Gastrocnemius medialis (tissue), 4 donors: ENCODE data around the gene SUMO2. TPM values are rescaled to one million over a fixed set of nuclear protein-coding genes. Genes with fewer than 3 reads are reported as not detected.

Experiments used
- ATAC-seq, 2 donors: fragments of 150-250 bp; one replicate each; pipeline ENCODE4 v1.9.1; 2016
- DNase-seq, 2 donors: peaks; one replicate each; pipeline ENCODE4 v3.0.0-alpha.2; 2019
- H3K27ac ChIP-seq, 4 donors: fragments of 200-600 bp; sonication (generic); 1 replicate in 1 of 4; 2 replicates in 3 of 4; pipeline ENCODE4 v1.5.1; 2016 to 2018; ENCODE audit warnings: mild to moderate bottlenecking in 2 of 4, moderate library complexity in 1 of 4
- H3K27me3 ChIP-seq, 3 donors: fragments of 200-600 bp; sonication (generic) in 2 of 3; 1 replicate in 1 of 3; 2 replicates in 2 of 3; pipeline versions ENCODE4 v1.5.1 to v1.6.0; 2016 to 2019; ENCODE audit warnings: mild to moderate bottlenecking in 1 of 3, moderate library complexity in 1 of 3
- H3K36me3 ChIP-seq, 2 donors: fragments of 200-600 bp; sonication (generic) in 1 of 2; one replicate each; pipeline ENCODE4 v1.5.1; 2017 to 2018
- H3K4me1 ChIP-seq, 2 donors: fragments of 200-600 bp; sonication (generic) in 1 of 2; one replicate each; pipeline ENCODE4 v1.5.1; 2016 to 2017; ENCODE audit warnings: mild to moderate bottlenecking in 2 of 2
- H3K4me3 ChIP-seq, 4 donors: fragments of 200-600 bp; sonication (generic) in 3 of 4; 1 replicate in 1 of 4; 2 replicates in 3 of 4; pipeline ENCODE4 v1.5.1; 2016 to 2019; ENCODE audit warnings: mild to moderate bottlenecking in 2 of 4
- H3K9me3 ChIP-seq, 3 donors: fragments of 200-600 bp; sonication (generic) in 2 of 3; 1 replicate in 1 of 3; 2 replicates in 2 of 3; pipeline ENCODE4 v1.5.1; 2016 to 2019
- CTCF ChIP-seq, 5 experiments: fragments of 450-650 bp in 3 of 5; fragments of 200-600 bp in 2 of 5; sonication (generic) in 2 of 5; IDR thresholded peaks in 4 of 5; conservative IDR thresholded peaks in 1 of 5; 1 replicate in 4 of 5; 2 replicates in 1 of 5; pipeline ENCODE4 v1.5.1; 2016 to 2019; ENCODE audit warnings: antibody characterized with exemption in 5 of 5, mild to moderate bottlenecking in 3 of 5, moderate library complexity in 3 of 5
- POLR2A ChIP-seq, 2 donors: fragments of 450-650 bp; IDR thresholded peaks; one replicate each; pipeline ENCODE4 v1.6.1; 2017; ENCODE audit warnings: antibody characterized with exemption in 2 of 2, mild to moderate bottlenecking in 2 of 2, moderate library complexity in 2 of 2
- in situ Hi-C, 4 donors: fragments of 200-750 bp; cut with MboI; loops; one replicate each; pipeline versions ENCODE4 v1.15.0 to v1.8.0; 2017; ENCODE audit warnings: low sequenced_read_pairs in 4 of 4
- intact Hi-C: fragments of 100-400 bp; cut with DNase I; formaldehyde crosslinking; loops from one replicate; pipeline ENCODE4 v1.15.1; 2023; ENCODE audit warnings: low total_unique reads
- total RNA-seq, 4 donors: library from RNA; depleted of rRNA; stranded (reverse); fragments of >200 nt; gene quantifications; one replicate each; pipeline versions ENCODE4 v1.1.0 to v1.2.3, GENCODE V29; 2016

SUMO2 gene
- 10 to 100 TPM; 36.7 to 45.1 (median 43.3) TPM for total RNA-seq

DNA sequence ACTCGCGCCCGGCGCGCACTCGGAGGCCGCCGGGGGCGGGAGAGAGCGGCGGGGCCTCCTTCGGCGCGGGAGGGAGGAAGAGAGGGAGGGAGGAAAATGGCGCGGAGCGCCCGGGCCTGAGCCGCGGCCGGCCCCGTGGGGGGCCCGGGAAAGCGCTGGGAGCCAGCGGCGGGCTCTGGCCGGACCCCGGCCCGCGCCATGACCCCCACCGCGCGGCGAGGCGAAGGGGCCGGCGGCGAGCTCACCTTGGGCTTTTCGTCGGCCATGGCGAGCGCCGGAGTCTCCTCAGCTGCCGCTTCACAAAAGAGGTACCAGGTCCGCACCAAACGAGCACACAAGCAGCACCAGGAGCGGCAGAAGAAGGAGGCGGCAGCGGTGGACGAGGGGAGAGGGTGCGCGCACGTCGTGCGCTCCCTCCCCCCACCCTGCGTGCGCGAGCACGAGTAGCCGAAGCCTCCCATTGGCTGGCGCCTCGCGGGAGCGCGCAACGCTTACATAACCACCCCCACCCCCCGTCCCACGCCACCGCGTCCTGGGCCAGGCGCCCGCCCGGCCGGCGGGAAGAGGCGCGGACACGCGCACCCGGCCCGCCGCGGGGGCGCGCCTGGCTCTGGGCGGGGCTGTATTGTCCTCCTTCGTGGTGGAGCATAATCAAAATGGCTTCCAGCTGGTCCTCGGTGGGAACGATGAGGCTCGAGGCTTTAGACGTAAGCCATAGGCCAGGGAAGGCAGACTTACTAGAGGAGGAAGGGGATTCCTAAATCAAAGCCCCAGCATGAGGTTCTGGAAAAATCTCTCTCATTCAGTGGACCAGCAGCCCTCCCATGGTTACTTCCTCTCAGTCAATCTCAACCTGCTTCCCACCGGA is at the start of gene SUMO2:
Gene SUMO2, minus strand, starts transcription at position 391 of the 868 bp plus-strand sequence. Its CDS starts 125 bp downstream, at position 266.
- Histone ChIP-seq H3K36me3 (peaks cover 0 to 5% of the 10 kb centered on the region in 2 donors), H3K4me3 (peak within 1 kb of the TSS; percentile 88 to 99 (median 93)), H3K9me3 (no peaks in the 10 kb centered on the region), H3K27ac (peak within 1 kb of the TSS; percentile 90 to 100 (median 96)), H3K27me3 (no peaks in the 10 kb centered on the region), H3K4me1 (peaks cover 27 to 28% of the 10 kb centered on the region in 2 donors)
- DNase-seq (peak; percentile 93 to 96), ATAC-seq (peak; percentile 93 to 96)
- in situ Hi-C loops (loop anchor here in 1 of 4 donors (25.0 kb wide), 1 partner anchor 221 kb away; the partner anchor contains the start of gene HID1), intact Hi-C loops (loop anchor here (1.0 to 5.0 kb wide), 2 partner anchors 22 to 51 kb away; partner anchors contain the start of genes NT5C and NUP85)
- TF ChIP-seq POLR2A (IDR thresholded peaks at IDR 0.05) (peak; percentile 72 to 79), CTCF (IDR thresholded peaks at IDR 0.05 in 4 of 5, conservative IDR thresholded peaks at IDR 0.05 in 1 of 5) (peak in 4 of 5 experiments; percentile 38 to 65 (median 48))

DNA sequence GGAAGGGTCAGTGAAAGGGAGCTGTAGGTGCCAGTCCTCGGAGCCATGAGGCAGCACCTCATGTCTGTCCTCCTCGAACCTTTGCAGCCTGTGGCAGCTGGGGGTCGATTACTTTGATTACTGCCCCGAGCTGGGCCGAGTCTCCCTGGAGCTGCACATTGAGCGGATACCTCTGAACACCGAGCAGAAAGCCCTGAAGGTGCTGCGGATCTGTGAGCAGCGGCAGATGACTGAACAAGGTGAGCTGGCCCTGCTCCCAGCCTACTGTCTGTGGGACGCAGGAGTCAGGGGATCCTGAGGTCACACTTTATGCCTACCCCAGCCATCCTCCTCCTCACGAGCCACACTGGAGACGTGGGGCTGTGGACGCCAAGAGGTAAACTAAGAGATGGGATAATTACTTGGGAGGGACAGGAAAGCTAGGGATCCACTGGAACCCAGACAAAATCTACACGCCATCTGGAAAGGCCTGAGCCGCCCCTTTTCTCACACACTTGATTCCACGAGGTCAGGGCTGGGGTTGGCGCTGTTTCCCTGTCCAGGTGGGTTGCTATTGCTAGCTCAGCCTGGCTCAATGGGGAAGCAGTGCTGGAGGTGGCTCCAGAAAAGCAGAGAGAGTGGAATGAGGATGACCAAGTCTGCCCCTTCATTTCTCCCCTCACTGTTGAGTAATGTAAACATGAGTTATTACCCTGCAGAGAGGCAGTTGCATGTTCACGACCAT is 49.1 kb upstream of the SUMO2 start:
- peaks cover 0 to 6% of the 10 kb centered on the region in 2 donors for H3K4me1 ChIP-seq
- DNase-seq (no peak), ATAC-seq (no peak)
- no peak overlapping the region for H3K4me3 ChIP-seq
- H3K27me3 ChIP-seq = no peaks in the 10 kb centered on the region
- TF ChIP-seq POLR2A (IDR thresholded peaks at IDR 0.05) (no peak), CTCF (IDR thresholded peaks at IDR 0.05 in 4 of 5, conservative IDR thresholded peaks at IDR 0.05 in 1 of 5) (no peak)
- no peak overlapping the region for H3K27ac ChIP-seq
- peaks cover 0 to 67% of the 10 kb centered on the region in 2 donors for H3K36me3 ChIP-seq
- intact Hi-C loops = no loop called here
- no peaks in the 10 kb centered on the region for H3K9me3 ChIP-seq
- in situ Hi-C loops = no loop called here

DNA sequence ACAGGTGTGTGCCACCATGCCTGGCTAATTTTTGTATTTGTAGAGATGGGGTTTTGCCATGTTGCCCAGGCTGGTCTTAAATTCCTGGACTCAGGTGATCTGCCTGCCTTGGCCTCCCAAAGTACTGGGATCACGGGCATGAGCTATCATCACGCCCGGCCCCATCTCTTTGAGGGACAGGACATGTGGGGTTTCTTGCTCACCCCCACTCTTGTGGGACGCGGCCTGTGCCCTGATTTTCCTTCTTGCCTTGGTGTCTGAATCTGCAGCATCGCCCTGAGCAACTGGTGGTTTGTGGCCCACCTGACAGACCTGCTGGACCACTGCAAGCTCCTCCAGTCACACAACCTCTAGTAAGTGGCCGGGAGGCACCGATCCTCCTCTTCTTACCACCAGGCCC is 48.3 kb upstream of the SUMO2 start:
- DNase-seq = no peak

GRCh38 chr17:75228847-75229246 is 46.1 kb upstream of the SUMO2 start:
- in situ Hi-C loops = no loop called here
- no peaks in the 10 kb centered on the region for H3K9me3 ChIP-seq
- no peak for TF ChIP-seq CTCF (IDR thresholded peaks at IDR 0.05 in 4 of 5, conservative IDR thresholded peaks at IDR 0.05 in 1 of 5)
- no peak for TF ChIP-seq POLR2A (IDR thresholded peaks at IDR 0.05)

More for the DNA sequence above, 48.3 kb upstream of the SUMO2 start:
- Histone ChIP-seq H3K4me3 (no peak overlapping the region), H3K9me3 (no peaks in the 10 kb centered on the region), H3K36me3 (peaks cover 0 to 67% of the 10 kb centered on the region in 2 donors), H3K27ac (no peak overlapping the region), H3K27me3 (no peaks in the 10 kb centered on the region), H3K4me1 (no peaks in the 10 kb centered on the region)
- intact Hi-C loops = no loop called here
- TF ChIP-seq POLR2A (IDR thresholded peaks at IDR 0.05) (no peak), CTCF (IDR thresholded peaks at IDR 0.05 in 4 of 5, conservative IDR thresholded peaks at IDR 0.05 in 1 of 5) (no peak)
- in situ Hi-C loops = no loop called here
- ATAC-seq = no peak

More at GRCh38 chr17:75228847-75229246, 46.1 kb upstream of the SUMO2 start:
- Histone ChIP-seq H3K4me3 (no peak overlapping the region), H3K27ac (peak overlapping the region in 2 of 4 donors; percentile 7 to 47), H3K4me1 (no peaks in the 10 kb centered on the region), H3K36me3 (peaks cover 0 to 59% of the 10 kb centered on the region in 2 donors), H3K27me3 (no peaks in the 10 kb centered on the region)
- ATAC-seq = no peak
- no peak for DNase-seq
- intact Hi-C loops = no loop called here
